Activated CD4-positive, alpha-beta T cell treated with anti-CD3 and anti-CD28 coated beads, Interleukin-2, amount 50 U/mL, for 48 hours (primary cell): ENCODE results near the gene ABCF3.

Source experiments
- DNase-seq, 2 experiments: peaks; one replicate each; pipeline ENCODE4 v3.0.0-alpha.2; 2020

Gene ABCF3

DNA sequence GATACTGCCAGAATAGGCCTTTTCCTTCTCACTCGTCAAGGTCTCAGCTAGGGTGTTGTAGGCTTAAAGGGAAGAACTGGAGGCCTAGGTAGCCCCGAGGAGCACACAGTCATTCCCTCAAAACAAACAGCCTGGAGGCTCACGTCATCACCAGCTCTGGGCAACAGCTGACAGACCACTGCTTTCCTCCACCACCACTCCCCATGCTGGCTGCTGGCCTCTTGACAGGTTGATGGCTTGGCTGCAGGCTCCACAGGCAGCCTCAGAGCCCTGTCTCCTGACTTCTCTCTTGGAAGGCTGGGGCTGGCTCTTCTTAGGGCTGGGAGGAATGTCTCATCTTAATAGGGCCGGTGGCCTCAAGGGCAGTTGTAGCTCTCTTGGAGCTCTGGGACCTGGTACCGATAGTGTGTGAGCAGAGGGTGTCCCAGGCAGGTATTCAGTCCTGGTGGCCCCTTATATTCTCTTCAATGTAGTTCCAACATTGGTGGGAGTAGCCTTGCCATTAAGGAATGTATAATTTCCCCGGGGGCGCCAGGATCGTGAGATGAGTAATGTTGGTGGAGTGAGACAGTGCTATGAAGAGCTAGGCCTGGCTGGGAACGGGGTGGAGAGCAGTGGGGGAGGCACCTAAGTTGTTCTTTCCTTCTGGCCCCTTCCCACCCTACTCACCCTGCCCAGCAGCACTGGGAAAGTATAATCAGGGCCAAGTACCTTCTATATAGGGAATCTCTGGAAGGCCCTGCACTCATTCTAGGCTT, 17.5 kb upstream of the ABCF3 start:
- no peak for DNase-seq

DNA sequence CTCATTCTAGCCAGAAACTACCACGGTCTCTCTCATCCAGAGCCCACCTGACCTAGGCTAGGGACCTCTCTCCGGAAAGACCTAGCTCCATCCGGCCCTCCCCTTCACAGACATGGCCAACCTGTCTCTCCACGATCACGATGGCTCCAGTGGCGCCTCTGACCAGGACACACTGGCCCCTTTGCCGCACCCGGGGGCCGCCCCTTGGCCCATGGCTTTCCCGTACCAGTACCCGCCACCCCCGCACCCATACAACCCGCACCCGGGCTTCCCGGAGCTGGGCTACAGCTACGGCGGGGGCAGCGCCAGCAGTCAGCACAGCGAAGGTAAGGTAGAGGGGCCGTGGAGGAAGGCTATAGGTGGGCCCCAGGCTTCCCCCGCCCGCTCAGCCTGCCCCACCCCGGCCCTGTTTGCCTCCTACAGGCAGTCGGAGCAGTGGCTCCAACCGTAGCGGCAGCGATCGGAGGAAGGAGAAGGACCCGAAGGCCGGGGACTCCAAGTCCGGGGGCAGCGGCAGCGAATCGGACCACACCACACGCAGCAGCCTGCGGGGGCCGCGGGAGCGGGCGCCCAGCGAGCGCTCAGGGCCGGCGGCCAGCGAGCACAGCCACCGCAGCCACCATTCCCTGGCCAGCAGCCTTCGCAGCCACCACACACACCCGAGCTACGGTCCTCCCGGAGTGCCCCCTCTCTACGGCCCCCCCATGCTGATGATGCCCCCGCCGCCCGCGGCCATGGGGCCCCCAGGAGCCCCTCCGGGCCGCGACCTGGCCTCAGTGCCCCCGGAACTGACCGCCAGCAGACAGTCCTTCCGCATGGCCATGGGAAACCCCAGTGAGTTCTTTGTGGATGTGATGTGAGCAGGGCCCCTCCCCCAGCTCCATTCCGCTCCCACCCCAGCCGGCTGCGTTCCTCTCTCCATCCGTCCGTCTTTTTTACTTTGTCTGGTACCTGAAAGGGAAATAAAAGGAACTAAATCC, 15.8 kb upstream of the ABCF3 start:
- DNase-seq = no peak

DNA sequence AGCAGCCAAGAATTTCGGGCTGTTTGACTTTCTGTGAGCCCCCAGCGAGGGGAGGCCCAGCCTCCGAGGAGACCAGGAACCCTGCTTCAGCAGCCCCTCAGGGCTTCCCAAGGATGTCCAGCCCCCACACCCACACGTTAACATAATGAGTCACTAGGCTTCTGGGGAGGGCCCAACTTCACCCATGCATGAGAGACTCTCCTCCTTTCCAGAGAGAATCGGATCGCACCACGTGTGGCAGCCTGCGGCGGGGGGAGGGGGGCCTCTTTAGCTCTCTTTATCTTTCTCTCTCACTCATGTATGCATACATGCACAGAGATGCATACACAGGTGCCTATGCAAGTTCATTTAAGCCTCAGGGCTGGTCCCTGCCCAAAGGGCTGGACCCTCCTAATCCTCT, 14.4 kb upstream of the ABCF3 start:
- DNase-seq = no peak

DNA sequence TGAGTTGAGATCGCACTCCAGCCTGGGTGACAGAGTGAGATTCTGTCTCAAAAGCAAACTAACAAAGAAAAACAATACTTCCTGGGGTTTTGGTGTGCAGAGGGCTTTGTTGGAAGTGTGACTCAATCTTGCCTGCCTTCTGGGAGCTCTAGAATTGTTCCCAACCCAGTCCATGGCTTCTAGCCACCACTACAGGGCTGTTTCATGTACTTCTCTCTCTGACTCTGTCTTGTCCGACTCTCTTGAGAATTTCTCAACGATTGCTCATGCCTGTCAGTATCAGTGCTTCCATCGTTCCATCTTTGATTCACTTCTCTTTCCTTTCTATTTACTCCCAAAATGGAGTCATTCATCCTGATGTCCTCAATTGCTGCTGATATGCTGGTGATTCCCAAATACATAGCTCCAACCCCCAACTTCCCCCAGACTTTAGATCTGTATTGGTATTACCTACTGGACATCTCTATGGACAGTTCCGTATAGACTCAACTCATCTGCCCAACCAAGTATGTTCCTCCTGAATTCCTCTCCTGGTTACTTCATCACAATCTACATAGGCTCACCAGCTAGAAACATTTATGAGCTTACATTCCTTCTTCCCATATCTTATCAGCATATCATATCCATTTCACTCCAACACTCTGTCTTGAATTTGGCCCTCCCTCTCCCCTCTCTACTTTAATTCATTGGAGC, 13.2 kb upstream of the ABCF3 start:
- DNase-seq = no peak

DNA sequence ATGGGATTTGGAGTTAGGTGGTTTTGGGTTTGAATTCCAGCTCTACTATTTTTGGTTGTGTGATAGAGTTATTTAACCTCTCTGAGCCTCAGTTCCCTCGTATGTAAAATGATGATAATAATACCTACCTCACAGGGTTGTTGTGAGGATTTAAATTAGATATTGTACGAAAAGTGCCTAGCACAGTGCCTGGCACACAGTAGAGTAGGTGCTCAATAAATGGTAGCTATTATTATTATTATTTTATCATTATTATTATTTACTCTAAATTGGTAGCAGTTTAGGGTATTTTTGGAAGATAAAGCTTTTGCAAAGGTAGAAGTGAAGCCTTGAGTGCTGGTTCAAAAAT, 12.7 kb upstream of the ABCF3 start:
- DNase-seq = no peak

DNA sequence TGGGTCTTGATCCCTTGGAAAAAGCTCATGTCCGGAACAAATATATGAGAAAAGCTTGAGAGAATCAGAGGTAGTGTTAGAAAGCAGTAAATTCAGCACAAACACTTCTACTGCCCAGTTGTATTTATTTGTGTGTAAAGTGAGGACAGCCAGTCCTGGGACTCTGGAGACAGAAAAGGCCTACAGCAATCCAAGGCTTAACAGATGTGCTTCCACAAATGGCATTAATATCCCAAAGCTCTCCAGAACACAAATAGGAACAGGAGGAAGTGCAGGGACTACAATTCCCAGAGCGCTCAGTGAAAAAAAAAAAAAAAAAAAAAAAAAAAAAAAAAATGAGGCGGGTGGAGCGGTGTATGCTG, 11.7 kb upstream of the ABCF3 start:
- no peak for DNase-seq

DNA sequence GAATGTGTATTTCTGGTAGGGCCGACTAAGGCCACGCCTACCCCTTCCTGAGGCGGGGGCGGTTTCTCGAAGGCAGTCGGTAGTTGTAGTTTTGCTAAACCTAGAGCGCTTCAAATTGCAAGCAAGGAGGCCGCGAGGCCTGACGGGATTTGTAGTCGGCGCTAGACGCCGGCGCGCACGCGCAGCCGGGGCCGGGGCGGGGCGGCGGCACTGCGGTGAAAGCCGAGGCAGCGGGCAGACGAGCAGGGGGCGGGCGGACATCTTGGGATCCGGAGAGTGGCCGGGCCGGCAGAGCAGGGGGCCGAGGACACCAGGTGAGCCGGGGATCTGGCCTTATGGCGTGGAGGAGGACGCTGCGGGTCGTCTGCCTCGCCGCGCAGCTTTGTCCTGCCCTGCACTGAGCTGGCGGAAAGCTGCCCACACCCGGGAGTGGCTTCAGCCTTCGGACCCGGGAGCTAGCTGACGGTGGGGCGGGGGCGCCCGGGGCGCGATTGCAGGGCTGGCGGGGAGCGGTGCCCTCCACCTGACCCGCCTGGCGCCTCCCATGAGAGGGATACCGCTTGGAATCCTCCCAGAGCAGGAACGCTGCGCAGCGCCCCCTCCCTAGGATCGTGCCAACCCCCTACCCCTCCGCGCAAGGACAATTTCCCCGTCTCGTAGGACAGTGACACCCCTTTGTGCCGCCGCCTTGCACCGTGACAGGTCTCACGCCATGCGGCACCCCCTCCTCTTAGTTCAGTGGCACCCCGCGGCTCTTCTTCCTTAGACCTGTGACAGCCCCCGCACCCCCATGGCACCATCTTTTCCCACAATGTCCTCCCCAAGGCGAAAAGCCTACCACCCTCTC, 11.1 kb upstream of the ABCF3 start, which contains the start of gene AP2M1:
Gene AP2M1, plus strand, starts transcription at position 210 of the 847 bp plus-strand sequence. CDS start 2,139 bp downstream, outside the sequence.
- DNase-seq = peak; percentile 96 to 97

DNA sequence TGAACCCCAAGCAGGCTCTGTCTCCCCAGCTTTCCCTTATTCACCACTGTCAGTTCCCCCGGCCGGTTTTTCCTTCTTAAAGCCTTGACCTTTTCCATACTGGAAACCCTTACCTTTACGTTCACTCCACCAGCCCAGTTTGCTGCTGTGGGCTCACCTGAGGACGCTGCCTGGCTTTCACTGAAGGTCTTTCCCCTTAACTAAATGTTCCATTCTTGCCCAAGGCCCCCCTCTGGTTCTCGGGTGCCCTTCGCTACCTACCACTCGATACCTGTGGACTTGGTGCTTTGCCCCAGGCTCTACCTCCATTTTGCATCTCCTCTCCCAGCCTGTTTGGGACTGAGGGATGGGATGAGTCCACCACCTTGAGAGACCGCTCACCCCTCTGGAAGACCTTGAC, 10.5 kb upstream of the ABCF3 start:
- peak in 1 of 2 experiments; percentile 11 for DNase-seq

DNA sequence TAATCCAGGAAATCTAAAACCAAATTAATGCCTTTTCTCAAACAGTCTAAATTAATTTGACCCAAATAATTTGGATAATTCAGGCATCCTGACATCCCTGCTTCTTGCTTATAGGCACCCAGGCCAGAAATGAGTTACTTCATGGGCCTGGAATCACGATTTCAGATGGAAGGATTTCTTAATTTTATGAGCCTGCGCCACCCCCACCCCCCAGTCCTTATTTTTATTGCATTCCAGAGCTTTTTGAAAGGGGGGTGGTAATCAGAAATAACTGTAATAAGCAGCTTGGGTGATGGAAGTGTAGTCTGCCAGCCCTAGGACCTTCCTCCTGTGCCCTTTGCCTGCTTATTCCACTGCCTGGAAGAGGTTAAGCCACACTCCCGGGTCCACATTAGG, 10.0 kb upstream of the ABCF3 start:
- no peak for DNase-seq

DNA sequence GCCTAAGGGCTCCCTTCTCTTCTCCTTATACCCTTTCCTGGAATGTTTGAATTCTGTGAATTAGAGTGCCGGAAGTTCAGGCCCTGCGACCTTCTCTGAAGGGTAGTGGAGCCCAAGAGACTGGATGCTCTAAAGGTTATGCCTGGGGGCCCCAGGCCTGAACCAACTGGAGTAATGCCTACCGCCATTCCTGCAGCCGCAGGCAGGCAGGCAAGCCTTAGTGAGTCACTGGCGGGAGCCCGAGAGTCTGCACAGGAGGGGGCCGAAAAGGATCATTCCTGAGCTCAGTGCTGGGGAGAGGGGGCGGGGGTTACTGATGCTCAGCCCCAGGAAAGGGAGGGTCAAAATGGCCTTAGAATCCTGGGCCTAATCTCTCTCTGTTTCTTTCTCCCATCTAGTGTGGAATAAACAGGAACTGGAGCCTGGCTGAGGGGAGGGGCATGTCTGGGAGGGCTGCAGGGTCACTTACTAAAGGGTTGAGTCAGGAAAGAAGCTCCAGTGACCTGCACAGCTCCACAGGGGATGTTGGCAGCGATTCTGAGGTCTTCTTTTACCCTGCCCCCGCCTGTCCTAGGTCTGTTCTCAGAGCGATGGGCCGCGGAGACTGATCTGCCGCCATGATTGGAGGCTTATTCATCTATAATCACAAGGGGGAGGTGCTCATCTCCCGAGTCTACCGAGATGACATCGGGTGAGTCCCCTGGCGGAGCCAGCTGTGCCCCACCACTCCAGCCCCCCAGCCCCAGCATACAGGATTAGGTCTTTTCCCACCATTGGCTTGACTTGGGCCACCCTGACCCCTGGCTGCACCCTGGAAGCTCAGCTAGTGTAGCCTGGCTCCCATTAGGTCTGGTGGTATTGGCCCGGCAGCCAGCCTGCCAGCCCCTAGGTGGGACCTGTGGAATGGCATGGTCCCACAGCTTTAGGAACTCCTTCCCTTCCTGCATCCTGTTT, 9.3 kb upstream of the ABCF3 start:
- DNase-seq = no peak

DNA sequence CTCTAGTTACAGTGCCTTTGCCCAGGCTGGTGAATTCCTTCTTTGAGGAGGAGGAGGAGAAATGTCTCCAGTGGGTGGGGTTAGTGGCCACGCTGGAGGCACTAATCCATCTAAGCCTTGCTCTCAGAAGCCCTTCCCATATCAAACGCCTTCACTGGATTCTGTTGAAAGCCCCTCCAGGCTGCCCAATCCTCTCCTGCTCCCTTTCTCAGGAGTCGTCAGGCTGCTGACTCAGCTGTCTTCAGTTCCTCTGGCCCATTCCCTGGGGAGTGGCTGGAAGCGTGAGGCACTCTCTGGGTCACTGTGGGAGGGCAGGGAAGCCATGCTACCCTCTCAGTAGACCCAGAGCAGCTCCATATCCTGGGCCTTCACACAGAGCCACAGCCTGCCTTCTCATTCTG, 8.7 kb upstream of the ABCF3 start:
- no peak for DNase-seq

DNA sequence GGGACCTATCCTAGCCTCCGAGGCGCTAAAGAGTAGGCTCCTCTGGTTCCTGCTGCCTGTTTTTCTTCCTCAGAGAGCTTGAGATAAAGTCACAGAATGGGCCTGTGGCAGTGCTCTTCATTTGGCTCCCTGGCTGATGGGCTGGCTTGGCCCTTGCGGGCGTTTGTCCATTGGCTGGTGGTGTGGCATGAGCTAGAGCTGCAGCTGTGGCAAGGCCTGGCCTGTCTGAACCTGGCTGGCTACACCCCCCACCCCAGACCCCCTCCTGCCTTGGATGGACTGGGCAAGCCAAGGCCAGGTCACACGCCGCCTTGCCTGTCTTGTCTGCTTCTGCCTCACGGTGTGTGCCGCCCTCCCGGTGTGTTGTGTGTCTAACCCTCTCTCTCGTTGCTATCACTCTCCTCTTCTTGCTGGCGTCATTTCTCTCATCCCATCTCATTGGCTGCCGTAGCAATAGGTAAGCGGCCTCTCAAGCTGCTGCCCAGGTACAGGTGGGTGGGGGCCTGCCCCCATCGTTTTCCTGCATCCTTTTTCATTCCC, 8.2 kb upstream of the ABCF3 start:
- no peak for DNase-seq

DNA sequence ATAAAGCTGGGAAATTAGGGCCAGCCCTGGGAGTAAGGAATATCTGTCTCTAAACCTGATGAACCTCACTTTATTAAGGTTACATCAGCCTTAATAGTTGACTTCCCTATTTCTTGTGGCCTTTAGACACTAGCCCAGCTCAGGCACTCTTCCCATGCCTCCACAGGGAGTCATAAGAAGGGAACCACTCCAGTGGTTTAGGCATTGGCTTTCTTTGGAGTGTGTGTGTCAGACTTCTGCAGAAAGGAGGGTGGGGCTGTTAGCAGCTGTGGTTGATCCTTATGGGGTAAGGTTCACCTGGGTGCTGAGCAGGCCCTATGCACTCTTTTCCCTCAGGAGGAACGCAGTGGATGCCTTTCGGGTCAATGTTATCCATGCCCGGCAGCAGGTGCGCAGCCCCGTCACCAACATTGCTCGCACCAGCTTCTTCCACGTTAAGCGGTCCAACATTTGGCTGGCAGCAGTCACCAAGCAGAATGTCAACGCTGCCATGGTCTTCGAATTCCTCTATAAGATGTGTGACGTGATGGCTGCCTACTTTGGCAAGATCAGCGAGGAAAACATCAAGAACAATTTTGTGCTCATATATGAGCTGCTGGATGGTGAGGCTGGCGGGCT, 7.4 kb upstream of the ABCF3 start:
- DNase-seq = no peak

DNA sequence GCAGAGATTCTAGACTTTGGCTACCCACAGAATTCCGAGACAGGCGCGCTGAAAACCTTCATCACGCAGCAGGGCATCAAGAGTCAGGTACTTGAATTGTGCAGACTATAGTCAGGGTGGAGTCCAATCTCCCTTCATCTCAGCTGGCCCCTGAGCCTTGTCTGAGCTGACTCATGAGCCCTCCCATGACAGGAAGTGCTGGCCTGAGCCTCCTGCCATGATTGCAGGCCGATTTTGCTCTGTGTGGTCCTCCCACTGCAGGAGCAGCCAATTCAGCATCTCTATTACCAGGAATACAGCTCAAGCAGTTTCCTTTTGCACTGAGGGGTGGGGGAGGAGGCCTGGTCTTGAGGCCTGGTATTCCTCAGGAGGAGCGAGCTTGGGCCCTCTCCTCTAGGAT, 5.8 kb upstream of the ABCF3 start:
- DNase-seq = no peak

DNA sequence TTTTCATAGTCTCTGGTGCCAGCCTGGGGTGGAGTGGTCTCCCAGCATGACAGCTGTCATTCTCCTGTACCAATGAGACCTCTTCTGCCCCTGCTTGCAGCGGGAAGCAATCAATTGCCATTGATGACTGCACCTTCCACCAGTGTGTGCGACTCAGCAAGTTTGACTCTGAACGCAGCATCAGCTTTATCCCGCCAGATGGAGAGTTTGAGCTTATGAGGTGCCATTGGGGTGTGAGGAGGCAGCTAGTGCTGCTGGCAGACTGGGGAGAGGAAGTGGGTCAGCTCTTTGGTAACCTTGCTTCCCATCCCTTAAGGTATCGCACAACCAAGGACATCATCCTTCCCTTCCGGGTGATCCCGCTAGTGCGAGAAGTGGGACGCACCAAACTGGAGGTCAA, 4.4 kb upstream of the ABCF3 start:
- DNase-seq = no peak

DNA sequence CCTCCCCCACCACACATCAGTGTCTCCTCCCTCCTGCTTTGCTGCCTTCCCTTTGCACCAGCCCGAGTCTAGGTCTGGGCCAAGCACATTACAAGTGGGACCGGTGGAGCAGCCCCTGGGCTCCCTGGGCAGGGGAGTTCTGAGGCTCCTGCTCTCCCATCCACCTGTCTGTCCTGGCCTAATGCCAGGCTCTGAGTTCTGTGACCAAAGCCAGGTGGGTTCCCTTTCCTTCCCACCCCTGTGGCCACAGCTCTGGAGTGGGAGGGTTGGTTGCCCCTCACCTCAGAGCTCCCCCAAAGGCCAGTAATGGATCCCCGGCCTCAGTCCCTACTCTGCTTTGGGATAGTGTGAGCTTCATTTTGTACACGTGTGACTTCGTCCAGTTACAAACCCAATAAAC, 2.3 kb upstream of the ABCF3 start:
- no peak for DNase-seq

DNA sequence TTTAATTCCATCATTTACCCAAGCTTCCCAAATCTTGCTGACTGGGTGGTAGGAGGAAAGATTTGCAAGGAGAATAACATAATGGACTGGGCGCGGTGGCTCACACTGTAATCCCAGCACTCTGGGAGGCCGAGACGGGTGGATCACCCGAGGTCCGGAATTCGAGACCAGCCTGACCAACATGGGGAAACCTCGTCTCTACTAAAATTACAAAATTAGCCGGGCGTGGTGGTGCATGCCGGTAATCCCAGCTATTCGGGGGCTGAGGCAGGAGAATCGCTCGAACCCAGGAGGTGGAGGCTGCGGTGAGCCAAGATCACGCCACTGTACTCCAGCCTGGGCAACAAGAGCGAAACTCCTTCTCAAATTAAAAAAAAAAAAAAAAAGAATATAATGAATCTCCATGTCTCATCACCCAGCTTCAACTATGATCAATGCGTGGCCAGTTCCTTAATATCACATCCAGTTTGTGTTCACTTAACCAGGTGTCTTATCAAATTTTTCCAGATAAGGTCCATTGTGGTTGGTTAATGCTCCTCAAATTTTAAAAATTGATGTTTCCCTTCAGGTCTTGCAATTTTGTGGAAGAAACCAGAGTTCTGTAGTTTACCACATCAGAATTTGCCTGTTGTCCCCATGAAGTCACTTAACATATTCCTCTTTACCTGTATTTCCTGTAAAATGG, 1.3 kb upstream of the ABCF3 start:
- no peak for DNase-seq

DNA sequence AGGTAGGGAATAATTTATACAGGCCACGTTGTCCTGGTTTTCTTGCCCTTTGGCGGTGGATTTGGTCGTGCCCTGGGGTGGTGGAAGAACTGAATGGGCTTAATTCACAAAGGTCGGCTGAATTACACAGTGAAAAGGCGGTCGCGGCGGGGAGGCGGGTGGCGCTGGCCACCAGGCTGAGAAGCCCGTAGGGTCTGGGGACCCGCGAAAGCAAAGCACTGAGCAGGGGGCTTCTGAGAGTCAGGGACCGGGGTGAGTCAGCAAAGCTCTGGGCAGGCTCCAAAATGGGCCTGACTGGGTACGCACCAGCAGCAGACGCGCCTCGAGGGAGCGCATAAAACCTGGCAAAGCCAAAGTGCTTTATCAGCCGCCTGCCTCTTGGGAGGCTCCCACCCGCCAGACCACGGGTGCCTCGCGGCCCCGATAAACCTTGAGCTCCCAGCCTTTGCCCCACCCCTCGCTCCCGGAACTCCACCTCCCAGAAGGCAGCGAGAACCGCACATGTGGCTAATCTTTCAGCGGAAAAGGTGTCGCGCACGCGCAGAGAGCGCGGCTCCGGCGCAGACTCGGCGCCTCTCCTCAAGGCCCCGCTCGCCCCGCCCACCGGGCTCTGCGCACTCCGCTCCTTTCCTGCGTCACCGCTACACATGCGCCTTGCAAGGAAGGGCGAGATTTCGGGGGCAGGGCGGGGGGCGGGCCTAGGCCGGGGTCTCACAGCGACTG, 377 bp upstream of the ABCF3 start:
- peak; percentile 99 for DNase-seq

DNA sequence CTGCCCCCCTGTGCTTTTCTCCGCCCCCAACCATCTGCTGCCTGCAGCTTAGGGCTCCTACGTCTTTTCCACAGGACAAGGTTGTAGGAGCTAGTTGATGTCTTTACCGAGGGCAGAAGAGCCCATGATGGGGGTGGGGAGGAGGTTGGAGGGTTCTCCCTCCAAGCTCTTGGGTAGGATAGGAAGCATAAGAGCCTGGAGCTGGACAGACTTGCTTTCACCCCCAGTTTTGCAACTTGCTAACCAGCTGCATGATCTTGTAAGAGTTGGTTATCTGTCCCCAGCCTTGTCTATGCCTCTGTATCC, 856 bp downstream of the ABCF3 start:
- no peak for DNase-seq

DNA sequence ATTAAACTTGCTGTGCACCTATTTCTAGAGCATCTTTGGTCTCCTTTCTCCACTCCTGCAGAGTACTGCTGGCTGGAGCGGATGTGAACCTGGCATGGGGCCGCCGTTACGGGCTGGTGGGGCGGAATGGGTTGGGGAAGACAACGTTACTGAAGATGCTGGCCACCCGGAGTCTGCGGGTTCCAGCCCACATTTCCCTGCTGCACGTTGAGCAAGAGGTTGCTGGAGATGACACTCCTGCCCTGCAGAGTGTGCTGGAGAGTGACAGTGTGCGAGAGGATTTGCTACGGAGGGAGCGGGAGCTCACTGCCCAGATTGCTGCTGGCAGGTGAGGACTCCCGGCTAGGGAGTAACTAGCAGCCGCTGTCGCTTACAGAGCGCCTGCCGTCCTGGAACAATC, 2.1 kb downstream of the ABCF3 start:
- no peak for DNase-seq
